Endothelial cell of umbilical vein (primary cell): ENCODE data around the gene HOXA2. TPM values are rescaled to one million over a fixed set of nuclear protein-coding genes. Genes with fewer than 3 reads are reported as not detected.
A peak's percentile ranks its signal among the peaks of the same experiment; 100 is the strongest.

Experiments used
- BruUV-seq: library from RNA; stranded (reverse); fragments of 400-500 nt; replicated peaks from 2 replicates; lab custom pipeline; 2021; lab: Mats Ljungman, UMichigan
- CTCF ChIA-PET: fragments of 300-600, 350-600 bp; sonication (Branson Sonifier 250); formaldehyde crosslinking; loops from one replicate; lab custom pipeline; 2021; ENCODE audit warnings: antibody characterized with exemption, inconsistent platforms; lab: Charles Lee
- POLR2A ChIA-PET: fragments of 300-600, 350-600 bp; sonication (Branson Sonifier 250); formaldehyde crosslinking; loops from one replicate; lab custom pipeline; 2021; ENCODE audit warnings: antibody characterized with exemption, inconsistent platforms; lab: Charles Lee
- DNase-seq: peaks from one replicate; pipeline ENCODE4 v3.0.0-alpha.2; 2011; ENCODE audit warnings: low read depth, low spot score
- FAIRE-seq: peaks from 2 replicates; lab custom pipeline; 2011; peaks lifted over from hg19 to GRCh38; lab: Jason Lieb, UNC
- H2AFZ ChIP-seq: 2 replicates; pipeline ENCODE4 v1.6.0; 2012; ENCODE audit warnings: low read depth, low read length, control low read depth, inconsistent platforms
- H3K27ac ChIP-seq: 2 replicates; pipeline ENCODE4 v1.5.1; 2011; ENCODE audit warnings: low read depth, mild to moderate bottlenecking, control low read depth, low read length, moderate library complexity; ENCODE audit not compliant: insufficient read depth
- H3K27me3 ChIP-seq, 2 experiments: 2 replicates each; pipeline versions ENCODE4 v1.6.0 to v1.6.1; 2011; ENCODE audit warnings: low read length in 2 of 2, mixed read lengths in 1 of 2; ENCODE audit not compliant: control insufficient read depth in 2 of 2, insufficient read depth in 2 of 2
- H3K36me3 ChIP-seq, 2 experiments: 2 replicates in 1 of 2; 3 replicates in 1 of 2; pipeline ENCODE4 v1.5.1; 2011; ENCODE audit warnings: low read length in 2 of 2, mild to moderate bottlenecking in 1 of 2, moderate library complexity in 1 of 2; ENCODE audit not compliant: control insufficient read depth in 2 of 2, insufficient read depth in 2 of 2; ENCODE audit errors: extremely low read depth in 1 of 2
- H3K4me1 ChIP-seq: 3 replicates; pipeline ENCODE4 v1.5.1; 2011; ENCODE audit warnings: mild to moderate bottlenecking, low read length; ENCODE audit not compliant: control insufficient read depth, insufficient read depth; ENCODE audit errors: extremely low read depth
- H3K4me2 ChIP-seq: 2 replicates; pipeline ENCODE4 v1.6.1; 2011; ENCODE audit warnings: low read length, control low read depth, mixed read lengths; ENCODE audit not compliant: insufficient read depth
- H3K4me3 ChIP-seq, 3 experiments: fragments of 200-600 bp in 1 of 3; sonication (generic), shearing (Covaris generic) in 1 of 3; replicated peaks in 1 of 3; 2 replicates each; pipeline ENCODE4 v1.5.1; 2011 to 2016; ENCODE audit warnings: control low read depth in 3 of 3, low read length in 3 of 3, mild to moderate bottlenecking in 2 of 3, inconsistent platforms in 1 of 3, low read depth in 1 of 3, moderate library complexity in 1 of 3; ENCODE audit not compliant: insufficient read depth in 1 of 3
- H3K79me2 ChIP-seq: 2 replicates; pipeline ENCODE4 v1.6.0; 2012; ENCODE audit warnings: low read length, inconsistent platforms; ENCODE audit not compliant: control insufficient read depth, insufficient read depth
- H3K9ac ChIP-seq: replicated peaks from 2 replicates; pipeline ENCODE3; 2011; ENCODE audit warnings: low read length, control low read depth; ENCODE audit not compliant: insufficient read depth; ENCODE audit errors: extremely low read depth
- H3K9me1 ChIP-seq: replicated peaks from 3 replicates; pipeline ENCODE4 v1.6.0; 2011; ENCODE audit warnings: mild to moderate bottlenecking, low read length; ENCODE audit not compliant: control insufficient read depth, insufficient read depth; ENCODE audit errors: extremely low read depth
- H3K9me3 ChIP-seq: replicated peaks from 2 replicates; pipeline ENCODE4 v1.5.1; 2012; ENCODE audit warnings: low read length, inconsistent platforms; ENCODE audit not compliant: control insufficient read depth, insufficient read depth
- H4K20me1 ChIP-seq: replicated peaks from 2 replicates; pipeline ENCODE3; 2011; ENCODE audit warnings: mild to moderate bottlenecking, low read length; ENCODE audit not compliant: control insufficient read depth, insufficient read depth; ENCODE audit errors: extremely low read depth
- CTCF ChIP-seq, 2 donors: IDR thresholded peaks; 1 replicate in 1 of 2; 2 replicates in 1 of 2; pipeline ENCODE4 v1.5.1; 2011; ENCODE audit warnings: low read length in 2 of 2, mild to moderate bottlenecking in 2 of 2, moderate library complexity in 2 of 2, control low read depth in 1 of 2, inconsistent platforms in 1 of 2, low read depth in 1 of 2; ENCODE audit not compliant: insufficient read depth in 1 of 2; ENCODE audit errors: extremely low read depth in 1 of 2
- EZH2 ChIP-seq: IDR thresholded peaks from 2 replicates; pipeline ENCODE4 v1.6.1; 2012; ENCODE audit warnings: borderline replicate concordance, low read depth, mild to moderate bottlenecking, moderate library complexity, low read length, inconsistent platforms; ENCODE audit not compliant: severe bottlenecking
- FOS ChIP-seq: IDR thresholded peaks from 2 replicates; pipeline ENCODE4 v1.6.1; 2011; ENCODE audit warnings: mild to moderate bottlenecking, low read length, moderate library complexity, borderline replicate concordance; ENCODE audit not compliant: insufficient read depth
- GATA2 ChIP-seq: IDR thresholded peaks from 2 replicates; pipeline ENCODE4 v1.7.0; 2011; ENCODE audit warnings: low read depth, mild to moderate bottlenecking, moderate library complexity, mixed read lengths, low read length; ENCODE audit not compliant: insufficient read length, insufficient read depth
- JUN ChIP-seq: IDR thresholded peaks from 2 replicates; pipeline ENCODE4 v1.6.1; 2011; ENCODE audit warnings: borderline replicate concordance, low read depth; ENCODE audit not compliant: insufficient read length, insufficient read depth
- MAX ChIP-seq: IDR thresholded peaks from 2 replicates; pipeline ENCODE4 v1.6.1; 2011; ENCODE audit not compliant: insufficient read depth, insufficient read length
- MYC ChIP-seq: IDR thresholded peaks from one replicate; pipeline ENCODE4 v1.6.1; 2011; ENCODE audit warnings: mild to moderate bottlenecking, low read depth, low read length
- POLR2A ChIP-seq: IDR thresholded peaks from 2 replicates; pipeline ENCODE4 v1.6.1; 2012; ENCODE audit warnings: low read depth, mild to moderate bottlenecking, control low read depth, low read length
- POLR2AphosphoS5 ChIP-seq: IDR thresholded peaks from 2 replicates; pipeline ENCODE4 v1.6.1; 2012; ENCODE audit warnings: low read depth, mild to moderate bottlenecking, control low read depth, low read length, moderate library complexity; ENCODE audit not compliant: insufficient read depth
- dilution Hi-C: fragments of 300-500 bp; cut with MboI; formaldehyde crosslinking; loops from one replicate; pipeline ENCODE4 v1.15.0; 2019; ENCODE audit warnings: low sequenced_read_pairs; ENCODE audit not compliant: extremely low pct_ligation_motif_present
- intact Hi-C: fragments of 100-400 bp; cut with micrococcal nuclease; formaldehyde crosslinking; loops from one replicate; pipeline ENCODE4 v1.10.0; 2022
- polyA plus RNA-seq, 4 experiments: library from polyadenylated mRNA; depleted of rRNA in 3 of 4; stranded (reverse) in 3 of 4; unstranded in 1 of 4; fragments of >200 nt; gene quantifications; 2 replicates each; pipeline versions ENCODE4 v1.2.1 to v1.2.3, GENCODE V29; 2011 to 2012; ENCODE audit warnings: missing spikeins in 1 of 4
- total RNA-seq: library from RNA; stranded (reverse); gene quantifications from 2 replicates; pipeline ENCODE4 v1.2.3, GENCODE V29; 2021

The HOXA2 gene
- total and polyA plus RNA-seq, 2 donors (not counting 3 experiments of a cell fraction or from before 2014, with no cell fraction given): 1.6 to 2.3 TPM

- DNase-seq (no peak), FAIRE-seq (peak; percentile 35)
- Histone ChIP-seq H3K9me3 (no peaks in the 10 kb centered on the region), H3K79me2 (peaks cover 97% of the 10 kb centered on the region), H2AFZ (no peak overlapping the region), H3K27me3 (no peaks in the 10 kb centered on the region), H3K9ac (peak overlapping the region; percentile 51), H3K27ac (peak overlapping the region; percentile 64), H3K4me3 (peak overlapping the region in 2 of 3 experiments; percentile 33 to 54), H3K4me1 (peaks cover 61% of the 10 kb centered on the region), H3K9me1 (no peaks in the 10 kb centered on the region), H4K20me1 (no peaks in the 10 kb centered on the region), H3K36me3 (peaks cover 0 to 16% of the 10 kb centered on the region in 2 experiments), H3K4me2 (peak overlapping the region; percentile 76)
- ChIA-PET POLR2A (interaction anchor here (1.6 kb wide), 1 partner anchor 14 kb away, joined by 4 read pairs; no protein-coding TSS in a partner anchor), CTCF (interaction anchor here (0.7 to 7.0 kb wide), 7 partner anchors 11 to 776 kb away, joined by 3 to 68 read pairs (median 23); partner anchors contain the start of gene HOXA7)
- BruUV-seq: no TSS peak
- TF ChIP-seq FOS: no peak
- no peak for TF ChIP-seq GATA2
- TF ChIP-seq EZH2: no peak
- TF ChIP-seq MAX: no peak
- TF ChIP-seq POLR2A: no peak
- TF ChIP-seq MYC: no peak
- TF ChIP-seq JUN: no peak
- TF ChIP-seq POLR2AphosphoS5: no peak
- no peak for TF ChIP-seq CTCF (IDR thresholded peaks at IDR 0.05; ENCODE audit: extremely low read depth in 1 of 2, insufficient read depth in 1 of 2, low read depth in 1 of 2, low read length in 2 of 2)
- dilution Hi-C loops (no loop called here), intact Hi-C loops (no loop called here)
Measured at GRCh38 chr7:27146491-27147198, 44.2 kb upstream of the HOXA2 start.
